ENCODE results near the gene TNFAIP1. TPM values are rescaled to one million over a fixed set of nuclear protein-coding genes. Genes with fewer than 3 reads are reported as not detected.

The TNFAIP1 gene
- total and polyA plus RNA-seq, 8 donors, result 1.7 to 50.4 (median 20.3) TPM

- TF ChIP-seq EP300 (IDR thresholded peaks at IDR 0.05) (no peak), POLR2AphosphoS5 (IDR thresholded peaks at IDR 0.05) (no peak), CTCF (IDR thresholded peaks at IDR 0.05) (no peak), POLR2A (IDR thresholded peaks at IDR 0.05) (no peak)
- intact Hi-C loops (cut with DNase I; ENCODE audit: low total_unique reads), result no loop called here
- Histone ChIP-seq H3K4me1 (peaks cover 38 to 54% (median 43%) of the 10 kb centered on the region in 4 donors), H3K4me3 (no peak overlapping the region), H3K27me3 (no peaks in the 10 kb centered on the region), H3K36me3 (peaks cover 81 to 99% (median 99%) of the 10 kb centered on the region in 4 donors), H3K9me3 (no peaks in the 10 kb centered on the region), H3K27ac (peak overlapping the region in 2 of 5 donors; percentile 2 to 8)
- 89 to 94% (median 89%) methylated on average over 7 to 9 of the region's 9 CpGs for WGBS, 5 donors
- no peak for DNase-seq
Observed at GRCh38 chr17:28344011-28344410, 8.4 kb downstream of the TNFAIP1 start.

- Histone ChIP-seq H3K27ac (peak overlapping the region in 4 of 5 donors; percentile 67 to 83 (median 76)), H3K9me3 (no peaks in the 10 kb centered on the region), H3K4me1 (peaks cover 38 to 50% (median 41%) of the 10 kb centered on the region in 4 donors), H3K4me3 (no peak overlapping the region), H3K27me3 (no peaks in the 10 kb centered on the region), H3K36me3 (peaks cover 81 to 100% (median 99%) of the 10 kb centered on the region in 4 donors)
- no peak for DNase-seq
- WGBS, 5 donors, result 88 to 94% (median 92%) methylated on average over 18 to 19 of the region's 19 CpGs
- TF ChIP-seq POLR2A (IDR thresholded peaks at IDR 0.05) (no peak), POLR2AphosphoS5 (IDR thresholded peaks at IDR 0.05) (no peak), EP300 (IDR thresholded peaks at IDR 0.05) (no peak), CTCF (IDR thresholded peaks at IDR 0.05) (no peak)
- intact Hi-C loops (cut with DNase I; ENCODE audit: low total_unique reads), result no loop called here
Observed at GRCh38 chr17:28344435-28344901, 8.9 kb downstream of the TNFAIP1 start.

- peaks cover 83 to 100% (median 99%) of the 10 kb centered on the region in 4 donors for H3K36me3 ChIP-seq
- peaks cover 38 to 43% (median 41%) of the 10 kb centered on the region in 4 donors for H3K4me1 ChIP-seq
- H3K27ac ChIP-seq, result peak overlapping the region; percentile 20 to 83 (median 74)
- peak in 1 of 2 donors; percentile 47 for DNase-seq
- intact Hi-C loops (cut with DNase I; ENCODE audit: low total_unique reads), result no loop called here
- H3K9me3 ChIP-seq, result no peaks in the 10 kb centered on the region
- no peaks in the 10 kb centered on the region for H3K27me3 ChIP-seq
- TF ChIP-seq POLR2AphosphoS5 (IDR thresholded peaks at IDR 0.05), result no peak
- TF ChIP-seq POLR2A (IDR thresholded peaks at IDR 0.05), result no peak
- no peak for TF ChIP-seq EP300 (IDR thresholded peaks at IDR 0.05)
- no peak for TF ChIP-seq CTCF (IDR thresholded peaks at IDR 0.05)
- no peak overlapping the region for H3K4me3 ChIP-seq
- 33 to 64% (median 43%) methylated on average over 13 of the region's 13 CpGs for WGBS, 5 donors
Observed at GRCh38 chr17:28345419-28346198, 10.0 kb downstream of the TNFAIP1 start.

- Histone ChIP-seq H3K27me3 (no peaks in the 10 kb centered on the region), H3K9me3 (no peaks in the 10 kb centered on the region), H3K4me1 (peaks cover 38 to 43% (median 41%) of the 10 kb centered on the region in 4 donors), H3K36me3 (peaks cover 83 to 100% (median 99%) of the 10 kb centered on the region in 4 donors), H3K4me3 (no peak overlapping the region), H3K27ac (peak overlapping the region; percentile 20 to 83 (median 74))
- no peak for DNase-seq
- WGBS, 5 donors, result 37 to 69% (median 49%) methylated on average over 2 of the region's 2 CpGs
- TF ChIP-seq POLR2AphosphoS5 (IDR thresholded peaks at IDR 0.05) (no peak), CTCF (IDR thresholded peaks at IDR 0.05) (no peak), POLR2A (IDR thresholded peaks at IDR 0.05) (no peak), EP300 (IDR thresholded peaks at IDR 0.05) (no peak)
- intact Hi-C loops (cut with DNase I; ENCODE audit: low total_unique reads), result no loop called here
Observed at GRCh38 chr17:28346199-28346580, 10.6 kb downstream of the TNFAIP1 start.
